SU-DHL-6 (cell line): ENCODE data around the gene C5orf15.
A peak's percentile ranks its signal among the peaks of the same experiment; 100 is the strongest.

Experiments
- H2AFZ ChIP-seq: fragments of 200-600 bp; sonication (generic); 2 replicates; pipeline ENCODE4 v1.6.1; 2014; ENCODE audit warnings: low read depth, mild to moderate bottlenecking, moderate library complexity, mixed read lengths, antibody characterized with exemption, low read length; ENCODE audit not compliant: severe bottlenecking
- H3F3A ChIP-seq: fragments of 200-600 bp; shearing (Covaris generic); 2 replicates; pipeline ENCODE4 v1.6.0; 2016; ENCODE audit warnings: antibody characterized with exemption, mild to moderate bottlenecking; ENCODE audit not compliant: insufficient read depth
- H3K27ac ChIP-seq: fragments of 200-600 bp; sonication (generic); 2 replicates; pipeline ENCODE4 v1.5.1; 2016; ENCODE audit warnings: low read depth, mild to moderate bottlenecking, low read length, moderate library complexity, mixed read lengths
- H3K27me3 ChIP-seq: fragments of 200-600 bp; sonication (generic), shearing (Covaris generic); 2 replicates; pipeline ENCODE4 v1.6.0; 2014; ENCODE audit warnings: mild to moderate bottlenecking, low read length
- H3K36me3 ChIP-seq: fragments of 200-600 bp; sonication (generic); 2 replicates; pipeline ENCODE4 v1.6.1; 2014; ENCODE audit warnings: mild to moderate bottlenecking, low read length, mixed read lengths
- H3K4me2 ChIP-seq: fragments of 300-600, 200-600 bp; shearing (Covaris generic), sonication (generic); 2 replicates; pipeline ENCODE4 v1.6.0; 2014; ENCODE audit warnings: low read length, low read depth, mild to moderate bottlenecking; ENCODE audit not compliant: poor library complexity, severe bottlenecking
- H3K4me3 ChIP-seq: fragments of 200-600 bp; sonication (generic); 2 replicates; pipeline ENCODE4 v1.5.1; 2014; ENCODE audit warnings: antibody characterized with exemption, low read length, mild to moderate bottlenecking, mixed read lengths; ENCODE audit not compliant: insufficient read depth, poor library complexity, severe bottlenecking
- H3K79me2 ChIP-seq: fragments of 200-600 bp; sonication (generic); 2 replicates; pipeline ENCODE4 v1.6.1; 2014; ENCODE audit warnings: mild to moderate bottlenecking, low read length, moderate library complexity; ENCODE audit not compliant: insufficient read depth
- H3K9ac ChIP-seq: fragments of 200-600 bp; sonication (generic); 2 replicates; pipeline ENCODE4 v1.7.0; 2014; ENCODE audit warnings: mild to moderate bottlenecking, low read length
- H3K9me2 ChIP-seq: fragments of 200-600 bp; sonication (generic); replicated peaks from 2 replicates; pipeline ENCODE4 v1.6.1; 2014; ENCODE audit warnings: low read length; ENCODE audit not compliant: insufficient read depth
- H3K9me3 ChIP-seq: fragments of 200-600 bp; sonication (generic); 2 replicates; pipeline ENCODE4 v1.6.1; 2014; ENCODE audit warnings: low read length, mixed read lengths; ENCODE audit not compliant: insufficient read depth
- H4K20me1 ChIP-seq: fragments of 200-600 bp; sonication (generic); 2 replicates; pipeline ENCODE4 v1.6.1; 2014; ENCODE audit warnings: low read depth, mild to moderate bottlenecking, antibody characterized with exemption, low read length, moderate library complexity, mixed read lengths
- EZH2phosphoT487 ChIP-seq: fragments of 200-600 bp; sonication (generic), shearing (Covaris generic); conservative IDR thresholded peaks from 2 replicates; pipeline ENCODE4 v1.6.1; 2018; ENCODE audit warnings: mild to moderate bottlenecking, antibody characterized with exemption, low read length, moderate library complexity, mixed read lengths
- TF ChIP-seq, protein P1 (sequence below): fragments of 200-600 bp; sonication (generic); IDR thresholded peaks from one replicate; pipeline ENCODE4 v1.5.1; 2017; ENCODE audit warnings: antibody characterized with exemption, mild to moderate bottlenecking, low read length, moderate library complexity; ENCODE audit not compliant: insufficient read depth, poor library complexity, severe bottlenecking

The C5orf15 gene

DNA sequence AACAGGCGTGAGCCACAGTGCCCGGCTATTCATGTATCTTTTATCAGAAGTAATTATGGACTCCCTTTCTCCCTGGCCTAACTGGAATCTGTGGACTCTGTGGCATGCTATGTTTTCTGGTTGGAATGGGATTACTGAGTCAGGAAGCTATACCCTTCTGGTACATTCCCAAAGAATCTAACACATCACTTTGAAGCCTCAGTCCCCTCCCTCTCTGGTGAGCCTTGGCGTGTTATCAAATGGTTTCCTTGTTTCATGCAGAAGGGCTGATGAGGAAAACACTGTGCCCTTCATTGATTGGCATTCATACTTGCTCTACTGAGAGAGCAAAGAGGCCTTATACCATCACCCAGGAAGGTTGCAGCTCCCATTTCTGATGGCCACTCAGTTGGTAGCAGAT is 22.9 kb downstream of the C5orf15 start:
- TF ChIP-seq, protein P1, sequence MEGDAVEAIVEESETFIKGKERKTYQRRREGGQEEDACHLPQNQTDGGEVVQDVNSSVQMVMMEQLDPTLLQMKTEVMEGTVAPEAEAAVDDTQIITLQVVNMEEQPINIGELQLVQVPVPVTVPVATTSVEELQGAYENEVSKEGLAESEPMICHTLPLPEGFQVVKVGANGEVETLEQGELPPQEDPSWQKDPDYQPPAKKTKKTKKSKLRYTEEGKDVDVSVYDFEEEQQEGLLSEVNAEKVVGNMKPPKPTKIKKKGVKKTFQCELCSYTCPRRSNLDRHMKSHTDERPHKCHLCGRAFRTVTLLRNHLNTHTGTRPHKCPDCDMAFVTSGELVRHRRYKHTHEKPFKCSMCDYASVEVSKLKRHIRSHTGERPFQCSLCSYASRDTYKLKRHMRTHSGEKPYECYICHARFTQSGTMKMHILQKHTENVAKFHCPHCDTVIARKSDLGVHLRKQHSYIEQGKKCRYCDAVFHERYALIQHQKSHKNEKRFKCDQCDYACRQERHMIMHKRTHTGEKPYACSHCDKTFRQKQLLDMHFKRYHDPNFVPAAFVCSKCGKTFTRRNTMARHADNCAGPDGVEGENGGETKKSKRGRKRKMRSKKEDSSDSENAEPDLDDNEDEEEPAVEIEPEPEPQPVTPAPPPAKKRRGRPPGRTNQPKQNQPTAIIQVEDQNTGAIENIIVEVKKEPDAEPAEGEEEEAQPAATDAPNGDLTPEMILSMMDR: no peak
- TF ChIP-seq EZH2phosphoT487: no peak
- Histone ChIP-seq H3F3A (no peaks in the 10 kb centered on the region), H3K79me2 (no peaks in the 10 kb centered on the region), H3K36me3 (no peaks in the 10 kb centered on the region), H3K9me2 (no peaks in the 10 kb centered on the region), H4K20me1 (no peaks in the 10 kb centered on the region), H3K9me3 (no peaks in the 10 kb centered on the region), H3K4me2 (no peak overlapping the region), H2AFZ (no peak overlapping the region), H3K27me3 (no peaks in the 10 kb centered on the region), H3K9ac (no peak overlapping the region), H3K27ac (no peak overlapping the region), H3K4me3 (no peak overlapping the region)

DNA sequence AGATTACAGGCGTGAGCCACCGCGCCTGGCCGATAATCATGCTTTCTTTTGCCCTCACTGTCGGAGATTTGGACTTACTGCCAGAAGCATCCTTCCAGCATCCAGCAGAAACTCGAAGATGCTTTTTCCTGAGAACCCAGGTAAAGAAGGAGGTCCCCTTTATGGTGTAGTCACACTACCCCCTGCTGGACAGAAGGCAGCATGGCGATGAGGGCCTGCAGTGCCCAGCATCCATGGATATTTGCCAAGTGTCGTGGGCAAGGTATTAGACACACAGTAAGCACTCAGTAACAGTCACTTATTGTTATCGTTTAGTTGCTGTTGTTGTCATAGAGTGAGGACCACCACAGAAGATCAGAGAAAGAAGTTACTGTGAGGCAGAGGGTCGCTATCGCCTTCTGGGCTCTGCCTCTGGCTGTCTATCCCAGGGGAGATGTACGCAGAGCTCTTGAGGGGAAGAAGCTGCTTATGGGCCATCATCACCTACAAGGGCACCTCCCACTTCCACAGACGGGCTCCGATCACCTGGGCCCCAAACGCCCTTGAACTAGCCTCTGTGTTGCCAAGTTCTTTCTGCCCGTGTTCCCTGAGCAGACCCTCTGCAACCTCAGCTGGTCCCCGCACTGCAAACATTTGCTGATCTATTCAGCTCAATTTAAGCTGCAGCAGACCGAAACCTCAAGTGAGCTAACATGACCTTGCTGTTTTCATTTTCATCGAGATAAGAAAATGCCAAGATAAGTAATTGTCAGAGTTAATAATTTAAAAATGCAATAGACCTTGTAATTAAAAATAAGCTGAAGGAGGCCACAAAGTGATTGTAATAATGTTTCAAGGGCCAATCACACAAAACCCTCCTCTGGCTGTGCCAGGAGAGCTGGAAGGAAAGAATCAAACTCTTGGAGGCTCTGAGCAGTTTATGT is 23.9 kb downstream of the C5orf15 start:
- Histone ChIP-seq H3K4me2 (no peak overlapping the region), H3K9me3 (no peaks in the 10 kb centered on the region), H3K9ac (no peak overlapping the region), H3K27ac (no peak overlapping the region), H3K4me3 (no peak overlapping the region), H3K27me3 (no peaks in the 10 kb centered on the region), H2AFZ (no peak overlapping the region), H3K36me3 (no peaks in the 10 kb centered on the region), H4K20me1 (no peaks in the 10 kb centered on the region), H3K79me2 (no peaks in the 10 kb centered on the region), H3K9me2 (no peaks in the 10 kb centered on the region), H3F3A (no peaks in the 10 kb centered on the region)
- TF ChIP-seq, protein P1: peak; percentile 43
- no peak for TF ChIP-seq EZH2phosphoT487

GRCh38 chr5:133943475-133943817 is 25.0 kb downstream of the C5orf15 start:
- no peaks in the 10 kb centered on the region for H3K79me2 ChIP-seq
- H4K20me1 ChIP-seq: no peaks in the 10 kb centered on the region
- no peak overlapping the region for H3K4me2 ChIP-seq
- H3K9me3 ChIP-seq: no peaks in the 10 kb centered on the region
- H3K36me3 ChIP-seq: no peaks in the 10 kb centered on the region
- no peaks in the 10 kb centered on the region for H3F3A ChIP-seq
- no peak overlapping the region for H3K27ac ChIP-seq
- no peaks in the 10 kb centered on the region for H3K9me2 ChIP-seq
- no peak for TF ChIP-seq EZH2phosphoT487
- TF ChIP-seq, protein P1: no peak
- no peak overlapping the region for H3K4me3 ChIP-seq
- H3K9ac ChIP-seq: no peak overlapping the region
- H3K27me3 ChIP-seq: no peaks in the 10 kb centered on the region
- H2AFZ ChIP-seq: no peak overlapping the region
